ENCODE results near the gene CNGA3.

Gene CNGA3

GRCh38 chr2:98378901-98379300, 32.6 kb downstream of the CNGA3 start:
- DNase-seq: no peak

DNA sequence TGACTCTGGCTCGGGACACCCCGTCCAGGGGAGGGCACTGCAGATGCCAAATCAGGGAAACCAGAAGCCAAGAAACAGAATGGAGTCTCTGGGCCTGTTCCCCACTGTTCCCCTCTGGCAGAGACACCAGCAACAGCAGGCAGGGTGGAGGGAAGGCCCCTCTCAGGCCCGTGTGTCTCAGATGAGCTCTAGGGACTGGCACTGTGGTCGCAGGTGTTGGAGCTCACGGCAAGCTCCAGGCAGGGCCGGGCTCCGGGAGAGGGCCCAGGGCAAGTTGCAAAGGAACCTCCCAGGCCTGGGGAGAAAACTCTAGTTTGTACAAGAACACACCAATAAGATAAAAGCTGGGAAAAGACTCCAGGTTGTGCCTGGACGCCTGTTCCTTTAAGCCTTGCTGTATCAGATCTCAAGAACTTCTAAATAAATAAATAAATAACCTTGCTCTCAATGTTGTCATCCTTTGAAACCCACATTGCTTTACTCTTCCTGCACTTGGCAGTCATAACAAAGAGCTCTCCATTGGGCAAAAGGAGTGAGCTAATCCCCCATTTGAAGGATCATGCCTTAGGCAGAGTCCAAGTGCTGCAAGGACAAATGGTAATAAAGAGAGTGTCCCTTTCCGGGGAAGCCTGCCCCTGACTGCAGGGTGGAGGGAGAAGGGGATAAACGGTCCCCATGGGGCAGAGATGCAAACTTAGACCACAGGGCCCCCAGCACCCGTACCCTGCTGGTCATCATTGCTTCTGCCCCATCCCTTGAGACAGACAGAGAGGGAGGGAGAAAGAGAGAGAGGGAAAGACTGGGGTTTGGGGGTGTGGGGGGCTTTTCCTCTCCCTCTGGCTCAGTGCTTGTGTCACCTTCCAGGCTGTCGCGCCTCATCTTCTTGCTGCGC, 33.3 kb downstream of the CNGA3 start:
- no peak for DNase-seq

- DNase-seq: no peak
Measured at GRCh38 chr2:98380203-98380535, 33.9 kb downstream of the CNGA3 start.

DNA sequence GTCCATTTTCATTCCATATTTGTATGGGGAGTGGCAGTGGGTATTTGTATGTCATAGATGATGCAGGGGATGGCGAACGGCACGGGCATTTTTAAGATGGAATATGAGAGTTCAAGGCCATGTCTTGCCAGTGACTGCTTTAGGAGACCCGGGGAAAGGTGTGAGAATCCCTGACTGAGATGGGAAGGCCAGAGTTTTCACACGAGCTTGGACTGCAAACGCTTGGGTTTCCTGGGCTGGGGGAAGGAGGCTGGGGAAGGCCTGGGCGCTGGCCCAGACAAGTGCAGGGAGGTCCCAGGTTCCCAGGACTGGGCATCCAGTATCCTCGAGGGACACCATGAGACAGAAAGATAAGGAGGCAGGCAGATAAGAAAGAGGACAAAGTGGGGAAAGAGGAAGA, 35.2 kb downstream of the CNGA3 start:
- DNase-seq: no peak

DNA sequence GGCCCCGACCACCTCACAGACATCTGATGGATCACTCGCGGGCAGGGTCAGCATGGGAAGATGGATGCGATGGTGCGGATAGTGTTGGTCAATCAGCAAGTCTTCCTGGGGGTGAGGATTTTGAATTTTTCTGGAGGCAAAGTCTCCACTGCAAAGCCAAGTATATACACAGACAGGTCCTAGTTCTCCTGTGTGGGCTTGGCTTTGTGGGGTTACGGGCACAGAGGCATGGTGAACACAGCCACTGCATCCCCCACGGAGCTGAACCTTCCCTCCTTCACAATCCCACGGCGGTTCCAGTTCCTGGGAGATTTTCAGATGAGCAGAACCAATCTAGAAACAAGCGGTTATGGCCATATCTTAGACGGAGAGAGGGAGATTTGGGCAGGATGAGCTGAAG, 35.8 kb downstream of the CNGA3 start:
- no peak for DNase-seq

- no peak for DNase-seq
Measured at GRCh38 chr2:98382739-98383138, 36.5 kb downstream of the CNGA3 start.

- no peak for DNase-seq
Measured at GRCh38 chr2:98383166-98383565, 36.9 kb downstream of the CNGA3 start.

GRCh38 chr2:98385050-98385699, 38.9 kb downstream of the CNGA3 start:
- peak; percentile 46 for DNase-seq

DNA sequence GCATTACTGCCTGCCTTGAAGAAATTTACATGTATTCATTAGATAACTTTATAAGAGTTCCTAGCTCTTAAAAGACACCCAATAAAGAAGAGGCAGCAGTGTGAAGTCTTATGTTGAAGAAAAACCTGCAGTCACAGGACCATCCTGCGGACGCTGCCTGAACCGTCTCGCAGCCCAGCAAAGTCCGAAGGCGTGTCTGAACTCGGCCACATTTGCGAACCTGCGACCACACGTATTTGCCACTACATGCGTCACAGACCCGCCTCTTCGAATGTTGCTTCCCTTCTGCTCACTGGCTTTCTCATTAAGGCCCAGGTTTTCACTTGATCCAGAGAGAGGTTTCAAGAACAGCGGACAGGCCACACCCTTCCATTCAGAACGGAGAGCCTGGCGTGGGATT, 41.2 kb downstream of the CNGA3 start:
- no peak for DNase-seq

DNA sequence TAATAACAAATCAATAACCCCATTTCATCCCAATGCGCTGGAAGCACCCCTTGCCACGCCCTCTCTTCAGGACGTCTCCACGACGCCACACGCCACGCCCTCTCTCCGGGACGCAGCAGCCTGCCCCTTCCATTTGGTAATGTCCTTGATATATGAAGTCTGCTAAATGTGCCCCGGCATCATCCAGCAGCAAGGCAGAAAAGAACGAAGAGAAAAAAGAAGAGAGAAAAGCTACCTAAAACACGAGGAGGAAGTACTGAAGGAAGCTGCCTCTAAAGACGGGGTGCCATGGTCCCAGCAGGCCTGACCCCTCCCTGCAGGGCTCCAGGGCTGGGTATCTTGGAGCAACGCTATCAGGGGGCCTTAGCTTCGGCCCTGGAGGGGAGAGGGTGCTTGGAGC, 41.8 kb downstream of the CNGA3 start:
- DNase-seq: no peak

GRCh38 chr2:98388601-98389250, 42.5 kb downstream of the CNGA3 start:
- no peak for DNase-seq

DNA sequence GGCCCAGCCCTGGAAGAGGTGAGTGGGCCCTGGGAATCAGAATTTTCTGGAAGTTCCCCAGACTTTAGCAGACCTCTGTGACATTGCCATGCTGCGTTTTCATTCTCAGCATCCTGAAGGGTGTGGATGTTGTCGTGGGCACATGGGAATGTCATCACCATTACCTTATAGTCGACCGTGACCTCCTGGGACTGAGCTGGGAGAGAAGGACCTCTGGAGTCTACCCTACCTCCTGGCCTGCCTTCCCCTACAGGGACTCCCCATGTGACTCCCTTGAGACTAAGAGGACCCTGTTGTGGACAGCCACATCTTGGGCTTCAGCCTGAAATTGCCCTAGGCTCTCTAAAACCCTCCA, 43.0 kb downstream of the CNGA3 start:
- no peak for DNase-seq

DNA sequence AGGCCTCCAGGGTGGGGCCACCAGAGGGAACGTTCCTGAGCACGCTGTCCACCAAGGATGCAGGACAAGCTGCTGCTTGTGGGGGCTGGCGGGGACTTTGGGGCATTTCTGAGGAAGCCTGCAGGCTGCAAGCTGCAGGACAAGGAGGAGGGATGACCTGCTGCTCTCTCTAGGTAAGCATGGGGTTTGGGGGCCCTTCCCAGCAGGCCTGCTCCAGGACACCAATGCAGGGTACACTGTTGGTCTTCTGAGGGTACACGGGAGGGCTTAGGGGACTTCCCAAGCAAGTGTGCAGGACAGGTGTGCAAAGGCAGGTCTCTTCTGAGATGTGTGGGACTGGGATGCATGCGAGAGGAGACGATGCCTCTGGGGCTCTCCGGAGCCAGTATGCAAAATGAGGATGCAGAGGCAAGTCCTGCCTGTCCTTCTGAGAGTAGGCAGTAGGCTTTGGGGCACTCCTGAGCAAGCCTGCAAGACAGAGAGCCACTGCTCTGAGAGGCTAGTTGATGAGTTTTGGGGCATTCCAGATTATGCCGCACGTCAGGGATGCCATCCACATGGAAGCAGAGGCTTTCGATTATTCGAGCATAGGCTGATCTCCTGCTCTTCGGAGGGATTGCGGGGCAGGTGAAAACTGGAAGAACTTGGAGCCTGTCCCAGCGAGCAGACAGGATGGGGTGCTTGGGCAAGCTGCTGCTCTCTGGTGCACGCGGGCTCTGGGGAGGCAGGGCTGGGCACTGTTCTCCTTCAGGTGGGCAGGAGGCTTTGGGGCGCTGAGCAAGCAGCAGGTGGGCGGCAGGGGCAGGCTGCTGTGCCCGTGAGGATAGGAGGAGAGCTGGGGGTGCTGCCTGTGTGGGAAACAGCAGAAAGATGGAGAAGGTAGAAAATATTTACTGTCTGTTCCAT, 44.6 kb downstream of the CNGA3 start:
- DNase-seq: no peak

DNA sequence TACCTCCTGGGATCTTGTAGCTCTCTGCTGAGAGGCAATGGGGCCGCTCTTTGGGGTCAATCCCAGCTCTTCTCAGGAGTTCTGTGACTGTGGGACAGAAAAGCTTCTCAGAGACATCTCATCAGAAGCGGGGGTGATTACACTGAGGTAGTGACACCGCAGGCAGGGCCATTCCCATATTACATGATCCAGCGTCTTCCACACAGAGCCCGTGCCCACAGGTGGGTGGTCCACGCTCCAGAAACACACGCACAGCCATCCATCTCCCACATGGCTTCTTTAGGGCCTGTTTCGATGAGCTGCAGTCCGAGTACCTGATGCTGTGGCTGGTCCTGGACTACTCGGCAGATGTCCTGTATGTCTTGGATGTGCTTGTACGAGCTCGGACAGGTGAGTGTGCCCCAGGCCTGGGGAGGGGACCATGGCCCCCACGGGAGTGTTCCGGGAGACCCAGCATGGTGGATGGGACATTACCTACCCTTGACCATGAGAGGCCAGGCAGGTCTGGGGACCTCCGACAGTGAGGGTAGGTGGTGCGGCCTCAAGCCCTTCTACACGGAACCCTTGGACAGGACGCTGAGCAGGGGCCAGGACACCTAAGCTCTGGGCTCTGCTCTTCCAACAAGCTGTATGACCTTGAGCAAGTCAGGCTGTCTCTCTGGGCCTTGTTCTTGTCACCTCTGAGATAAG, 45.5 kb downstream of the CNGA3 start:
- no peak for DNase-seq

GRCh38 chr2:98393354-98393753, 47.1 kb downstream of the CNGA3 start:
- DNase-seq: no peak

GRCh38 chr2:98394595-98395153, 48.4 kb downstream of the CNGA3 start:
- DNase-seq: no peak

DNA sequence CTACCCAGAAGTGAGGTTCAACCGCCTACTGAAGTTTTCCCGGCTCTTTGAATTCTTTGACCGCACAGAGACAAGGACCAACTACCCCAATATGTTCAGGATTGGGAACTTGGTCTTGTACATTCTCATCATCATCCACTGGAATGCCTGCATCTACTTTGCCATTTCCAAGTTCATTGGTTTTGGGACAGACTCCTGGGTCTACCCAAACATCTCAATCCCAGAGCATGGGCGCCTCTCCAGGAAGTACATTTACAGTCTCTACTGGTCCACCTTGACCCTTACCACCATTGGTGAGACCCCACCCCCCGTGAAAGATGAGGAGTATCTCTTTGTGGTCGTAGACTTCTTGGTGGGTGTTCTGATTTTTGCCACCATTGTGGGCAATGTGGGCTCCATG, 49.7 kb downstream of the CNGA3 start:
- no peak for DNase-seq

DNA sequence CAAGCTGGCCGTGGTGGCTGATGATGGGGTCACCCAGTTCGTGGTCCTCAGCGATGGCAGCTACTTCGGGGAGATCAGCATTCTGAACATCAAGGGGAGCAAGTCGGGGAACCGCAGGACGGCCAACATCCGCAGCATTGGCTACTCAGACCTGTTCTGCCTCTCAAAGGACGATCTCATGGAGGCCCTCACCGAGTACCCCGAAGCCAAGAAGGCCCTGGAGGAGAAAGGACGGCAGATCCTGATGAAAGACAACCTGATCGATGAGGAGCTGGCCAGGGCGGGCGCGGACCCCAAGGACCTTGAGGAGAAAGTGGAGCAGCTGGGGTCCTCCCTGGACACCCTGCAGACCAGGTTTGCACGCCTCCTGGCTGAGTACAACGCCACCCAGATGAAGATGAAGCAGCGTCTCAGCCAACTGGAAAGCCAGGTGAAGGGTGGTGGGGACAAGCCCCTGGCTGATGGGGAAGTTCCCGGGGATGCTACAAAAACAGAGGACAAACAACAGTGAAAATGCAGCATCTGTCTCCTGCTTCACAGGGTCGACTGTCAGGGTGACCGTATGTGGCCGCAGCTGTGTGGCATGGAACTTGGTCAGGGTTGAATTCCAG, 50.6 kb downstream of the CNGA3 start:
- no peak for DNase-seq

- DNase-seq: no peak
Measured at GRCh38 chr2:98399140-98399539, 52.9 kb downstream of the CNGA3 start.

- no peak for DNase-seq
Measured at GRCh38 chr2:98403878-98404277, 57.6 kb downstream of the CNGA3 start.

DNA sequence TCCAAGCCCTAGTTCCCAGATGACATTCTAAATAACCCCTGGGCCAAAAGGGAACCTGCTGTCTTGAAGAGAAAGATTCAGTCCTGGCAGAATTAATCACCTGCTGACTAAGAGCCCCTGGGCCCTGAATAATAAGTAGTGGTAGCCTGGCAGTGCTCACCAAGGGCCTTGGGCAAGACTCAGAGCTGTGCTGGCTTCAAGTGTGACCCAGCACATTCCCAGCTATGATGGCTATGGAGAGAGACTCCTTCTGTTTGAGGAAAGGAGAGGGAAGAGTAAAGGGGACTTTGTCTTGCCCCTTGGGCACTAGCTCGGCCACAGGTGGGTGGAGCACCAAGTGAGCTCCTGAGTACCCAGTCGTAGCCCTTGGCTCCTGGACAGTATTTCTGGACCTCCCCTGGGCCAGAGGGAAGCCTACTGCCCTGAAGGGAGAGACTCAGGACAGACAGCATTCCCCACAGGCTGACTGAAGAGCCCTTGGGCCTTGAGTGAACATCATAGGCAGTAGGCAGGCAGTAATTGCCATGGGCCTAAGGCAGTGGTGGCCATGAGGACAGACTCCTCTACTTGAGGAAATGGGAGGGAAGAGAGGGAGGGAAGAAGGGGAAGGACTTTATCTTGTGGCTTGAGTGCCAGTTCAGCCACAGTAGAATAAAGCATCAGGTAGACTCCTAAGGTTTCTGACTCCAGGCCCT, 58.4 kb downstream of the CNGA3 start:
- no peak for DNase-seq

All from central memory CD4-positive, alpha-beta T cell (primary cell).